DMS114 treated with DMSO at 0.1 percent for 48 hours (cell line): ENCODE results near the gene GNB1.
"Not testable (repeated sequence)": the region's sequence is repeated elsewhere in the genome, so short reads cannot be mapped to it uniquely, and the experiment has no call there.

Experiments
- DNase-seq: peaks from one replicate; lab custom pipeline; 2025; ENCODE audit not compliant: unreplicated experiment; lab: John Stamatoyannopoulos, UW

GNB1 gene

GRCh38 chr1:1890506-1891348, at the start of gene GNB1:
Gene GNB1 (minus strand): TSS chr1:1891087. CDS start chr1:1825453, 65,634 bp downstream.
- peak; percentile 71 for DNase-seq

DNA sequence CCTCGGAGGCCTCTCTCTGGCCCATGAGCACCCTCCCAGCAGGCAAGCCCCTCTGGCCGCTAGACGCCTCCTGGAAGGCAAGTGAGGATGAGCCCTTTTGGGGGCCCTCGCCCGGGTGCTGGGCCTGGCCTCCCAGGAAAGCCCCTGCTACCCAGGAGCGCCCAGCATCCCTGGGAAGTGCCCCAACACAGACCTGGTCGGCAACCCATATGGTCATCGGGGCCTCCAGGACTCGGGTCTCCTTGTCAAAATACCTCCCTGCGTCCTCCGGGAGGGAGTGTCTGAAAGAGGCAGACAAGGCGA, 49.2 kb upstream of the GNB1 start:
- no peak for DNase-seq

GRCh38 chr1:1939296-1940122, 48.6 kb upstream of the GNB1 start:
- DNase-seq: no peak

DNA sequence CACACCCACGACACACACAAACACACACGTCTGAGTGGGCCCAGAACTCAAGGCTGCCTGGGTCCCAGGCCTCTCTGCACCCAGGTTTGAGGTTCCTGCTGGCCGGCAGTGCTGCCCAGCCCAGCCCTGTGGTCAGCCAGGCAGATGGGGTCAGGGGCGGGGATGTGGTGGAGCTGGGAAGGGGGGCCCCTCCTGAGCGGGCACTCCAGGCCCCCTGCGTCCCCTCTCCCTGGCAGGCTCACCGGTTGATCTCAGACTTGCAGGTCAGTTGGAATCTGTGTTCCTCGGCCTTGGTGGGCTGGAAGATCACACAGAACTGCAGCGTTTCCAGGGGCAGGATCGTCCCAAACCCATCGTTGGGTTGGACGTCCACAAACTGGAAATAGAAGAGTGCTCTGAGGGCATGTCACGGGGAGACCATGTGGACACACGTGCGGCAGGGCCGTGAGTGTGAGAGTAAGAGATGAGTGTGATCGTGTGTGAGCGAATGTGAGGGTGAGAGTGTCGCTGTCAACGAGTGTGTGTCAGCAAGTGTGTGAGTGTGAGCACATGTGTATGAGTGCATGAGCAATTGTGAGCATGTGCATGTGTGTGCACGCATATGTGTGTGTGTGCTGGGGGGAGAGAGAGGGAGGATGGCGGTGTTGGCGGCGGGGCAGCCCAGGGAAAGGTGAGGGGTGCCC, 47.9 kb upstream of the GNB1 start:
- DNase-seq: no peak

GRCh38 chr1:1938276-1938573, 47.3 kb upstream of the GNB1 start:
- no peak for DNase-seq

DNA sequence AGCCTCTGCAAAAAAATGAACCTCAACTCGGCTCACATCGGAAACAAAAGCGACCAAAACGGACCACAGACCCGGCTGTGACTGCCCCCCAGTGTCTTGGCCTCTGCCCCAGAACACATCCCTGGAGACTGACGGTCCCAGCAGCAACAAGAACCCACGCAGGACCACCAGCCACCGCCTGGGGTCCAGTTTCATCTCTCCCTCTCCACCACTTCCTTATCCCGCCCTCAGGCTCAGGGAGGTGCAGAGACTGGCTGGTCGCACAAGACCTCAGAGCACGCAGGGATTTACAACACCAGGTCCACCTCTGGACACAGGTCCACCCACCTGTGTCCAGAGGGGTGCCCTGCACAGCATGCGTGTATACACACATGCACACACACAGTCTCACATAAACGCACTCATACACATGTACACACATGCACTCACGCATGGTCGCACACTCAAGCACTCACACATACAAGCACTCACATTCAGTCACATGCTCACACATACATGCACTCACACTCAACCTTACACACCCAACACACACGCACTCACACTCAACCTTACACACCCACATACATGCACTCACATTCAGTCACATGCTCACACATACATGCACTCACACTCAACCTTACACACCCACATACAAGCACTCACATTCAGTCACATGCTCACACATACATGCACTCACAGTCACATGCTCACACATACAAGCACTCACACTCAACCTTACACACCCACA, 46.8 kb upstream of the GNB1 start:
- DNase-seq: no peak

DNA sequence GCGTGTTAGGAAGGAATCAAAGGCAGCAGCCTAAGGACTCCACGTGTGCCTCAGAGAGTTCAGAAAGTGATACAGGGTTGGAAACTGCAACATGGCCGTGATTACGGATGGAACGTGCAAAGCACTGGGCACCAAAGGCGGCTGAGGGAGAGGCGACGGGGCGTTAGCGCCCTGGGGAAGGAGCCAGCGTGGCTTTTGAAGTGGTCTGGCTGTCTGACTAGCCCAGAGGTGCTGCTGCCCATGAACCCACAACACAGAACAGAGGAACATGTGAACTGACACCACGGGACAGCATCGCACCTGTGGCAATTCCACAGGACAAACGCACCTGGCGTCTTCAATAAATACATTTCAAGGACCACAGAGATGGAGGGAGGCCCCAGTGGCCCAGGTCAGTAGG, 46.2 kb upstream of the GNB1 start:
- DNase-seq: no peak

DNA sequence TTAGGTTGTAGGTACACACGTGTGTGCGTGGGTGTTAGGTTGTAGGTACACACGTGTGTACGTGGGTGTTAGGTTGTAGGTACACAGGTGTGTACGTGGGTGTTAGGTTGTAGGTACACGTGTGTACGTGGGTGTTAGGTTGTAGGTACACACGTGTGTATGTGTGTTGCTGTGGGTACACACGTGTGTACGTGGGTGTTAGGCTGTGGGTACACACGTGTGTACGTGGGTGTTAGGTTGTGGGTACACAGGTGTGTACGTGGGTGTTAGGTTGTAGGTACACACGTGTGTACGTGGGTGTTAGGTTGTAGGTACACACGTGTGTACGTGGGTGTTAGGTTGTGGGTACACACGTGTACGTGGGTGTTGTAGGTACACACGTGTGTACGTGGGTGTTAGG, 44.0 kb upstream of the GNB1 start:
- DNase-seq: not testable (repeated sequence)

DNA sequence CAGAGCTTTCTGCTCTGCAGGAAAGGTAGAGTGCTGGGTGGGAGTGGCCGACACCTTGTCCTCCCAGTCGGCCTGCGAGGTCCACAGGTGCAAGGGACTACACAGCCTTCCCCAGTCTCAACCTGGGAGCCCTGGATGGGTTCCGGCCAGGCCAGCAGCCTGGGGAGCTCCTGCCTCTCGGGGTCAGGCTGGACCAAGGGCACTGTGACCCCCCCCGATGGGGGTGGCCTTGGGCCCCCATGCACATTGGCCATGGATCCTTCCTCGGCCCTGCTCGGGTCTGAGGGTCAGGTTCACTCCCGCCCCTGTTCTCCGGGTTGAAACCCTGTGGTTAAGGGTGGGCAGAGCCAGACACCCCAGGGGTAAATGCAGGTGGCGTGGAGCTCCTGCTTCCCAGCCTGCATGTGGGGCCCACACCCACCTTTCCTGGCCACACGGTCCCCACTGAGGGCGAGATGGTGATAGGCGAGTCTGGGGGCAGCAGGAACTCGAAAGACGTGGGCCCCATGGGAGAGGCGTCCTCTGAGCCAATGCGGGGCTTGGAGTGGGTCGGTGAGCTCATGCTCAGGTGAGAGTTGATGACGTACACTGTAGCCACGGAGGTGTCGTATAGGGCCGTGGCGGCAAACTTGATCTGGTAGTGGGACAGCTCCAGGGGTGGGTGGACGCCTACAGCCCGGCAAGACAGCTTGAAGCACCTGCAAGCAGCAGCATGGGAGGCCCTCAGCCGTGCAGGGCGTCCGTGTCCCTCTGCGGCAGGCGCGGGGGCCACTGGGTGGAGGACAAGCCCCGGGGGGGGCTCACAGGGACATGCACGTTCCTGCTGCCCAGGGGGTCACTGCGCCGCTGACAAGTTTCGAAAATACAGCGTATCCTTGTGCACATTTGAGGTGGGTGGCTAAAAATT, 39.0 kb upstream of the GNB1 start:
- DNase-seq: no peak

GRCh38 chr1:1929102-1929638, 38.3 kb upstream of the GNB1 start:
- DNase-seq: no peak

DNA sequence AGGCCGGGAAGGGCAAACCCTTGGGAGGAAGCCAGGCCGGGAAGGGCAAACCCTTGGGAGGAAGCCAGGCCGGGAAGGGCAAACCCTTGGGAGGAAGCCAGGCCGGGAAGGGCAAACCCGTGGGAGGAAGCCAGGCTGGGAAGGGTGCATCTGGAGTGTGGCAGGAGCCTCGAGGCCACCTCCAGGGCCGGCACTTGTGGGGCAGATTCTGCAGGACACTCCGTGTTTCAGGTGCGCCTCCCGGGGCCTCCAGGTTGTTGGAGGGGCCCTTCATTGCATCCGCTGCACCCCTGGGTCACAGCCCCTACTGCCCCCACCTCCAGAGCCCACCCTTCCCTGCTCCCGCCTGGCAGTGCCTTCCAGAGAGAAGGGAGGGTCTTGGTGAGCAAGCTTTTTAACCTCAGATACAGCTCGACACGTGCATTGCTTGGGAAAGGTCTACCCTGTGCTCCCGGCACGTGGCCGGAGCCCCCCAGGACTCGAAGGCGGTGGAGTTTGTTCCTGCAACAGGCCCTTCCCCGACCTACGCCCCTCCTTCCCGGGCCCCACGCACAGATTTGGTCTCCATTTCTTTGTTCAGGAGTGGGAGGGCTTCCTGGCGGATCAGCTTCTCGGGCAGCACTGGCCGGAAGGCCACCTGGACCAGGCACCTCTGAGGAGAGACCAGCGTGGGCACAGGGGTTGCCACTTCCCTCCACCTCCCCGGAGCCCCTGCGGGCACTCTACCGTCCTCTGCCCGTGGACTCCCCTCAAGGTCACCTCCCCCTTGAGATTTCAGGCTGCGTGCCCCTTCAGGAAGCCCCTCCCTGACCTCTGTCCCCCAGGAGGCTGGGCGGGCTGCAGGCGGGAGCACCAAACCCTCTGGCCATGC, 37.6 kb upstream of the GNB1 start:
- DNase-seq: no peak

DNA sequence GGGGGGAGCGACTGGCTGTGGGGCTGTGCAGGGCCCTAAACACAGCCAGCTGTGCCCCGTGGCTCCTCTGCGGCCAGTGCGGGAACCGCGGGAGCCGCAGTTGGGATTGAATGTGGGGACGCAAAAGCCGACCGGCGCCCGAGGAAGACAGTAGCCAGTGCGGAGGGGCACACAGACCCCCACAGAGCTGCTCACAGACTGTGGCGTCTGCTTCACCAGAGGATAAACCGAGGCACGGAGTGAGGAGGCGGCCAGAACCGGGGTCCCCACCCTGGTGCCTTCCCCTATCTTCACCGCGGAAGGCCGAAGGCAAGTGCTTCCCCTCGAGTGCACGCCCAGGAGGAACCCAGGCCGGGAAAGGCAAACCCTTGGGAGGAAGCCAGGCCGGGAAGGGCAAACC, 36.9 kb upstream of the GNB1 start:
- no peak for DNase-seq

DNA sequence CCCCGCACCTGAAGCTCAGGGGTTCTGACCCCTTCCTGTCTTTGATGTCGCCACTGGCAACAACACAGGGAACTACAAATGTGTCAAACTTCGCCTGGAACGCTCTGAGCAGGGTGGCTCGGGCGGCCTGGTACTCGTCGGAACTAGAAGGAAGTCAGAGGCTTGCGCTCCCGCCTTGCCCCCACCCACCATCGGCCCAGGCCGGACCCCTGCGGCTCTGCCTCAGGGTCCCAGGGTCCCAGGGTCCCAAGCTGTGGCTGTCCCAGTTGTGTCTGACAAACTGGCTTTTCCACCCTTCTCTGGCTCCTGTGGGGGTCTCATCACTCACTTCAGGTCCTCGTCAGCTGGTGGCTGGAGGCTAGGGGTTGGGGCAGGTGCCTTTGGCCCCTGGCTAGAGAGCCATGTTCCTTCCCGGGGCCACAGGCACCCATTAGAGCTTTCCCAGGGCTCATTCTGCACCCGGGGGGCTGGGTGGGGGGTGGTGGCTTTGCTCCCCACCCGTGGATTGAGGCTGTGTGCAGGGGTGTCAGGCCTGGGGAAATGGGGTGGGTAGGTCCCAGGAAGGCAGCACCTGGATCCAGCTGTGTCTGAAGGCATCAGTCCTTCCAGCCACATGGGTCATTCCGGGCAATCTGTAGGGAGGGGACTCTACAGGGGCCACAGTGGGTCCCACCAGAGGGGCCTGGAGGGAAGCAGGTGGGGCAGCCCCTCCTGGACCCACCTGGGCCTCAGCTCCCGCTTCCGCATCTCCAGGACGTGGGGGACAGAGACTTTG, 36.2 kb upstream of the GNB1 start:
- DNase-seq: no peak

- DNase-seq: no peak
These were observed 35.5 kb upstream of the GNB1 start for GRCh38 chr1:1926346-1926811.

GRCh38 chr1:1925437-1926345, 34.8 kb upstream of the GNB1 start:
- no peak for DNase-seq

DNA sequence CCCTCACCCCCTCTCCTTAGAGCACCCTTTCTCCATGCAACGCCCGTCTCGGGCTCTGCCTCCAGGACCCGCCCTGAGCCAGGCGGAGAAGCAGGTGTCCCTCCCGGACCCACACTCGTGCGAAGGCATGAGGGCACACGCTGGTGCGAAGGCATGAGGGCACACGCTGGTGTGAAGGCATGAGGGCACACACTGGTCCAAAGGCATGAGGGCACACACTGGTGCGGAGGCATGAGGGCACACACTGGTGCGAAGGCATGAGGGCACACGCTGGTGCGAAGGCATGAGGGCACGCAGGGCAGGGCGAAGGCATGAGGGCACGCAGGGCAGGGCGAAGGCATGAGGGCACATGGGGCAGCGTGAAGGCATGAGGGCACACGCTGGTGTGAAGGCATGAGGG, 34.0 kb upstream of the GNB1 start:
- no peak for DNase-seq

- no peak for DNase-seq
These were observed 33.5 kb upstream of the GNB1 start for GRCh38 chr1:1924386-1924785.
